ENCODE data around the gene C12orf57. TPM values are rescaled to one million over a fixed set of nuclear protein-coding genes. Genes with fewer than 3 reads are reported as not detected.

The C12orf57 gene
- total and polyA plus RNA-seq, 7 experiments from 2014 or later: 148 to 592 (median 394) TPM

DNA sequence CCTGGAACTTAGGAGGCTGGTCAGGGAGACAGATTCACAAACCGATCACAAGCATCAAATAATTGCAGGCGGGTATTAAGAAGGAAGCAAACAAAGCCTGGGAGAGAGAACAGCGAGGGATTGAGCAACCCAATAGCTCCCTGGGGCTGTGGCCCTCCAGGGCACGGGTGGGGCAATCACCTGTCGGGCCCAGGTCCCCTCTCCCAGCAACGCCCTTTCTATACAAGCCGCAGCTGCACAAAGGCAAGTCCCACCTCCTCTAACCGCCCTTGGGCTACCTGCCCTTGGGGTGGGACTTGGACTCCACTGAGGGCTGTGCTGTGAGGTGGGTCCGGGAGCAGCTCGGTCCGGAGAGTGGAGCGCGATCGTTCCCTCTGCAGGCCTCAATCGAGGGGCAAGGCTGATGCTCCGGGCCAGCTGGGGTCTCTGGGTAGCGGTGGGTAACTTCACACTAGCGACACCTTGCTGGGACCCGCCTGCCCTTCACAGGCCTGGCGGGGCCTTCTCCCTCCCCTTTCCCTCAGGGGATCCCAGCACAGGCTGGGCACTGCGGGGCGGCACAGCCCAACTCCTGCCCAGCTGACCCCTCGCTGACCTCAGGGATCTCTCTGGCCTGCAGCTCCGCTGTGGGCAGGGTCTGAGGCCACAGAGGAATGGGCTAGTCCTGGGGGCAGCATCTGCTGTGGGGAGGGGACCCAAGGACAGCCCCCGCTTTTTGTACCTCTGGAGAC lies 18.6 kb downstream of the C12orf57 start:
- no peak for DNase-seq
- no peak overlapping the region for H3K4me3 ChIP-seq (ENCODE audit: low read length)
- H3K36me3 Mint-ChIP-seq: peaks cover 14 to 30% (median 24%) of the 10 kb centered on the region in 5 donors

DNA sequence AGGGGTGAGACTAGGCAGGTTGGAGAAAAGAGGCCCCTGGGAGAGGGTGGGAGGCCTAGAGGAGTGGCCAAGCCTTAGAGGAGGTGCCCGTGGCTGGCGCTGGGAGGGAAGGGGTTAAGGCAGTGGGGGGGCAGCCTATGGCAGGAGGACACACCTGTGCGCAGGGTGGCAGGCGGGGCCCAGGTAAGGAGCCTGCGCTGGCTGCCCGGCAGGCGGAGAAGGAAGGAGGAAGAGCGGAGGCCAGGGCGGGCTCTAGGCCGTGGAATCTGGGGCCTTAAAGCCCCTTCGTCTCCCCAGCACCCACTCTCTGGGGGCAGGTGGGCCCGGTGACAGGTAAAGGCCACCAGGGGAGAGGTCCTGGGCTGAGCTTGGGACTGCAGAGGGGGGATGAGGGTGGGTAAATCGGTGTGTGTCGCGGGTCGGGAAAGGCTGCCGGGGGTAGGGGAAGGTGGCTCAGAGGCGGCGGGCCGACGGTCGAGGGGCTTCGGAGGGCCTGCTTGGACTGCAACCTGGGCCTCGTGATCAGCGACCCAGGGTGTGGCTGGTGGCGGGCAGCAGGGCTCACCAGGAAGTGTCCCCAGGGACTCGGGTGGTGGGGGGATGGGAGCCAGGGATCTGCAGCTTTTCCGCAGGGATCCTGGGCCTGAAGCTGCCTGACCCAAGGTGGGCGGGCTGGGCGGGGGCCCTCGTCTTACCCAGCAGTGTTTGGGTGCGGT lies 19.4 kb downstream of the C12orf57 start:
- H3K9me3 ChIP-seq (ENCODE audit: control insufficient read depth in 2 of 3, low read length in 3 of 3): no peaks in the 10 kb centered on the region
- H3K36me3 ChIP-seq (ENCODE audit: control insufficient read depth in 2 of 3, insufficient read depth in 3 of 3, low read length in 3 of 3): peaks cover 15 to 45% (median 20%) of the 10 kb centered on the region in 3 experiments
- DNase-seq: no peak
- Mint-ChIP-seq H3K27ac (peak overlapping the region in 6 of 9 donors; percentile 22 to 100 (median 48)), H3K9me3 (no peaks in the 10 kb centered on the region), H3K27me3 (no peaks in the 10 kb centered on the region), H3K4me1 (peaks cover 36 to 60% (median 58%) of the 10 kb centered on the region in 7 donors), H3K4me3 (no peak overlapping the region), H3K36me3 (peaks cover 14 to 30% (median 22%) of the 10 kb centered on the region in 5 donors)
- ChIA-PET POLR2A (interaction anchor here (0.7 to 13.5 kb wide), 10 partner anchors 7 to 145 kb away, joined by 3 to 1270 read pairs (median 4); partner anchors contain the start of genes ATN1, C12orf57, PTPN6 and RNU7-1), CTCF (interaction anchor here (0.5 to 11.1 kb wide), 6 partner anchors 15 to 348 kb away, joined by 4 to 460 read pairs (median 13); partner anchors contain the start of genes C12orf57, C1RL, PTPN6 and RNU7-1)
- no peak for ATAC-seq
- intact Hi-C loops (cut with micrococcal nuclease): no loop called here
- no peaks in the 10 kb centered on the region for H3K27me3 ChIP-seq (ENCODE audit: control insufficient read depth in 2 of 2, insufficient read depth in 2 of 2, low read length in 2 of 2)
- no peak overlapping the region for H3K4me3 ChIP-seq (ENCODE audit: low read length)
- peaks cover 53 to 60% of the 10 kb centered on the region in 2 donors for H3K4me1 ChIP-seq (ENCODE audit: control insufficient read depth in 2 of 2, insufficient read depth in 2 of 2, low read length in 2 of 2)
- H3K27ac ChIP-seq (ENCODE audit: low read depth, low read length): peak overlapping the region; percentile 95

More for the DNA sequence above, 18.6 kb downstream of the C12orf57 start:
- Mint-ChIP-seq H3K27ac (peak overlapping the region; percentile 96 to 100 (median 98)), H3K27me3 (no peaks in the 10 kb centered on the region), H3K4me3 (peak overlapping the region in 9 of 10 donors; percentile 22 to 99 (median 80)), H3K9me3 (no peaks in the 10 kb centered on the region), H3K4me1 (peaks cover 41 to 67% (median 64%) of the 10 kb centered on the region in 7 donors)
- peaks cover 60 to 67% of the 10 kb centered on the region in 2 donors for H3K4me1 ChIP-seq (ENCODE audit: control insufficient read depth in 2 of 2, insufficient read depth in 2 of 2, low read length in 2 of 2)
- no peaks in the 10 kb centered on the region for H3K9me3 ChIP-seq (ENCODE audit: control insufficient read depth in 2 of 3, low read length in 3 of 3)
- H3K27ac ChIP-seq (ENCODE audit: low read depth, low read length): peak overlapping the region; percentile 95
- intact Hi-C loops (cut with micrococcal nuclease): no loop called here
- no peak for ATAC-seq
- ChIA-PET CTCF (interaction anchor here (0.5 to 11.1 kb wide), 5 partner anchors 15 to 347 kb away, joined by 4 to 460 read pairs (median 4); partner anchors contain the start of genes C12orf57, PTPN6 and RNU7-1), POLR2A (interaction anchor here (1.8 to 13.5 kb wide), 6 partner anchors 19 to 110 kb away, joined by 7 to 1270 read pairs (median 12); partner anchors contain the start of genes C12orf57, CDCA3, ENO2 and PTPN6)
- H3K36me3 ChIP-seq (ENCODE audit: control insufficient read depth in 2 of 3, insufficient read depth in 3 of 3, low read length in 3 of 3): peaks cover 16 to 45% (median 19%) of the 10 kb centered on the region in 3 experiments
- H3K27me3 ChIP-seq (ENCODE audit: control insufficient read depth in 2 of 2, insufficient read depth in 2 of 2, low read length in 2 of 2): no peaks in the 10 kb centered on the region

GRCh38 chr12:6963791-6964413 lies 20.1 kb downstream of the C12orf57 start:
- peaks cover 33 to 60% (median 58%) of the 10 kb centered on the region in 7 donors for H3K4me1 Mint-ChIP-seq
- ChIA-PET CTCF (interaction anchor here (0.8 to 11.1 kb wide), 14 partner anchors 8 to 171 kb away, joined by 3 to 460 read pairs (median 4); partner anchors contain the start of genes C12orf57, C1RL, LPCAT3 and PTPN6), POLR2A (interaction anchor here (0.7 to 13.5 kb wide), 15 partner anchors 8 to 147 kb away, joined by 3 to 1270 read pairs (median 3); partner anchors contain the start of genes ATN1, C12orf57, ENO2 and LPCAT3)
- Histone ChIP-seq H3K27me3 (ENCODE audit: control insufficient read depth in 2 of 2, insufficient read depth in 2 of 2, low read length in 2 of 2) (no peaks in the 10 kb centered on the region), H3K4me1 (ENCODE audit: control insufficient read depth in 2 of 2, insufficient read depth in 2 of 2, low read length in 2 of 2) (peaks cover 46 to 60% of the 10 kb centered on the region in 2 donors), H3K4me3 (ENCODE audit: low read length) (no peak overlapping the region), H3K9me3 (ENCODE audit: control insufficient read depth in 2 of 3, low read length in 3 of 3) (no peaks in the 10 kb centered on the region), H3K27ac (ENCODE audit: low read depth, low read length) (peak overlapping the region; percentile 34), H3K36me3 (ENCODE audit: control insufficient read depth in 2 of 3, insufficient read depth in 3 of 3, low read length in 3 of 3) (peaks cover 18 to 48% (median 26%) of the 10 kb centered on the region in 3 experiments)
- H3K4me3 Mint-ChIP-seq: peak overlapping the region in 2 of 10 donors; percentile 7 to 21
- H3K27me3 Mint-ChIP-seq: no peaks in the 10 kb centered on the region
- ATAC-seq: no peak
- H3K27ac Mint-ChIP-seq: peak overlapping the region; percentile 75 to 95 (median 87)
- DNase-seq: no peak
- H3K9me3 Mint-ChIP-seq: no peaks in the 10 kb centered on the region
- peaks cover 7 to 27% (median 17%) of the 10 kb centered on the region in 5 donors for H3K36me3 Mint-ChIP-seq
- intact Hi-C loops (cut with micrococcal nuclease): no loop called here

- ChIA-PET POLR2A (interaction anchor here (0.7 to 13.5 kb wide), 14 partner anchors 9 to 969 kb away, joined by 3 to 1270 read pairs (median 3); partner anchors contain the start of genes C12orf57, ENO2, LPCAT3 and PTPN6), CTCF (interaction anchor here (0.6 to 11.1 kb wide), 17 partner anchors 8 to 171 kb away, joined by 3 to 460 read pairs (median 4); partner anchors contain the start of genes C12orf57, C1RL, LPCAT3 and PTPN6)
- no peak for DNase-seq
- no peak for ATAC-seq
- H3K4me1 ChIP-seq (ENCODE audit: control insufficient read depth in 2 of 2, insufficient read depth in 2 of 2, low read length in 2 of 2): peaks cover 46 to 60% of the 10 kb centered on the region in 2 donors
- intact Hi-C loops (cut with micrococcal nuclease): loop anchor here (1.0 kb wide), 3 partner anchors 20 to 95 kb away; partner anchors contain the start of gene C12orf57 (in 2 of the 2)
- Mint-ChIP-seq H3K4me1 (peaks cover 33 to 59% (median 58%) of the 10 kb centered on the region in 7 donors), H3K27ac (peak overlapping the region; percentile 75 to 95 (median 87)), H3K9me3 (no peaks in the 10 kb centered on the region), H3K27me3 (no peaks in the 10 kb centered on the region), H3K4me3 (peak overlapping the region in 1 of 10 donors; percentile 17), H3K36me3 (peaks cover 4 to 26% (median 20%) of the 10 kb centered on the region in 5 donors)
- H3K9me3 ChIP-seq (ENCODE audit: control insufficient read depth in 2 of 3, low read length in 3 of 3): no peaks in the 10 kb centered on the region
- H3K27me3 ChIP-seq (ENCODE audit: control insufficient read depth in 2 of 2, insufficient read depth in 2 of 2, low read length in 2 of 2): no peaks in the 10 kb centered on the region
- H3K27ac ChIP-seq (ENCODE audit: low read depth, low read length): peak overlapping the region; percentile 68
- H3K36me3 ChIP-seq (ENCODE audit: control insufficient read depth in 2 of 3, insufficient read depth in 3 of 3, low read length in 3 of 3): peaks cover 18 to 49% (median 26%) of the 10 kb centered on the region in 3 experiments
- no peak overlapping the region for H3K4me3 ChIP-seq (ENCODE audit: low read length)
Observed at GRCh38 chr12:6964605-6965025, 20.8 kb downstream of the C12orf57 start.

GRCh38 chr12:6965026-6965661 lies 21.3 kb downstream of the C12orf57 start:
- intact Hi-C loops (cut with micrococcal nuclease): loop anchor here (1.0 kb wide), 3 partner anchors 21 to 96 kb away; partner anchors contain the start of gene C12orf57 (in 2 of the 2)
- Mint-ChIP-seq H3K27me3 (no peaks in the 10 kb centered on the region), H3K4me3 (peak overlapping the region in 3 of 10 donors; percentile 9 to 23 (median 17)), H3K4me1 (peaks cover 33 to 59% (median 56%) of the 10 kb centered on the region in 7 donors), H3K9me3 (no peaks in the 10 kb centered on the region), H3K27ac (peak overlapping the region; percentile 75 to 95 (median 87)), H3K36me3 (peaks cover 4 to 29% (median 20%) of the 10 kb centered on the region in 5 donors)
- ChIA-PET POLR2A (interaction anchor here (0.6 to 13.5 kb wide), 11 partner anchors 8 to 969 kb away, joined by 3 to 1270 read pairs (median 4); partner anchors contain the start of genes C12orf57, ENO2, PTPN6 and RNU7-1), CTCF (interaction anchor here (0.6 to 11.1 kb wide), 17 partner anchors 8 to 172 kb away, joined by 3 to 460 read pairs (median 4); partner anchors contain the start of genes C12orf57, C1RL, LPCAT3 and PTPN6)
- Histone ChIP-seq H3K27ac (ENCODE audit: low read depth, low read length) (peak overlapping the region; percentile 68), H3K27me3 (ENCODE audit: control insufficient read depth in 2 of 2, insufficient read depth in 2 of 2, low read length in 2 of 2) (no peaks in the 10 kb centered on the region), H3K36me3 (ENCODE audit: control insufficient read depth in 2 of 3, insufficient read depth in 3 of 3, low read length in 3 of 3) (peaks cover 18 to 48% (median 26%) of the 10 kb centered on the region in 3 experiments), H3K4me1 (ENCODE audit: control insufficient read depth in 2 of 2, insufficient read depth in 2 of 2, low read length in 2 of 2) (peaks cover 45 to 60% of the 10 kb centered on the region in 2 donors), H3K9me3 (ENCODE audit: control insufficient read depth in 2 of 3, low read length in 3 of 3) (no peaks in the 10 kb centered on the region), H3K4me3 (ENCODE audit: low read length) (no peak overlapping the region)
- DNase-seq: peak; percentile 77 to 89 (median 85)
- ATAC-seq: peak; percentile 69

Data from naive thymus-derived CD4-positive, alpha-beta T cell (primary cell).